Astrocyte (in vitro differentiated cells and primary cell): Measurements from ENCODE around the gene CKAP4.

Source experiments
- CTCF ChIP-seq: IDR thresholded peaks from 2 replicates; pipeline ENCODE4 v1.5.1; 2011; ENCODE audit warnings: low read depth, mild to moderate bottlenecking, inconsistent platforms, low read length, moderate library complexity; ENCODE audit not compliant: insufficient read depth
- EZH2 ChIP-seq: IDR thresholded peaks from 2 replicates; pipeline ENCODE4 v1.6.1; 2012; ENCODE audit warnings: mild to moderate bottlenecking, low read length, inconsistent platforms; ENCODE audit not compliant: insufficient read depth

GRCh38 chr12:106256524-106256923 lies 8.7 kb upstream of the CKAP4 start:
- TF ChIP-seq CTCF (no peak), EZH2 (no peak)
